Fibroblast of villous mesenchyme (primary cell): ENCODE data around the gene MKRN1. TPM values are rescaled to one million over a fixed set of nuclear protein-coding genes. Genes with fewer than 3 reads are reported as not detected.

Experiments
- DNase-seq: peaks from one replicate; pipeline ENCODE4 v3.0.0-alpha.2; 2010; ENCODE audit warnings: low read depth
- H3K4me3 ChIP-seq: 2 replicates; pipeline ENCODE4 v1.5.1; 2011; ENCODE audit warnings: low read depth, mild to moderate bottlenecking, low read length
- CTCF ChIP-seq: IDR thresholded peaks from 2 replicates; pipeline ENCODE4 v1.5.1; 2012; ENCODE audit warnings: low read depth, mild to moderate bottlenecking, low read length; ENCODE audit not compliant: insufficient read depth
- total RNA-seq: library from RNA; depleted of rRNA; stranded (reverse); fragments of >200 nt; gene quantifications from 2 replicates; pipeline ENCODE4 v1.2.3, GENCODE V29; 2012

The MKRN1 gene
- total RNA-seq, 1 donor = 50.5 TPM

- no peak overlapping the region for H3K4me3 ChIP-seq
- TF ChIP-seq CTCF = no peak
- DNase-seq = no peak
Measured at GRCh38 chr7:140497241-140497769, 18.0 kb upstream of the MKRN1 start.

GRCh38 chr7:140495514-140496097 lies 16.3 kb upstream of the MKRN1 start:
- no peak for TF ChIP-seq CTCF
- no peak for DNase-seq
- H3K4me3 ChIP-seq = no peak overlapping the region

- H3K4me3 ChIP-seq = no peak overlapping the region
- DNase-seq = no peak
- no peak for TF ChIP-seq CTCF
Measured at GRCh38 chr7:140494867-140495266, 15.6 kb upstream of the MKRN1 start.

GRCh38 chr7:140489026-140489359 lies 9.7 kb upstream of the MKRN1 start:
- DNase-seq = no peak
- TF ChIP-seq CTCF = no peak
- no peak overlapping the region for H3K4me3 ChIP-seq

- no peak overlapping the region for H3K4me3 ChIP-seq
- TF ChIP-seq CTCF = no peak
- DNase-seq = no peak
Measured at GRCh38 chr7:140485500-140486265, 6.4 kb upstream of the MKRN1 start.

- DNase-seq = no peak
- no peak for TF ChIP-seq CTCF
- H3K4me3 ChIP-seq = no peak overlapping the region
Measured at GRCh38 chr7:140484951-140485499, 5.7 kb upstream of the MKRN1 start.
